ENCODE results near the gene ZNF185. TPM values are rescaled to one million over a fixed set of nuclear protein-coding genes. Genes with fewer than 3 reads are reported as not detected.

The ZNF185 gene
- total RNA-seq (2021) (40.6 and 42.8 TPM in 2 replicates), Bru-seq, nascent RNA (percentile 59 among the genes with signal in this experiment), BruChase-seq, experiment 1, labeled RNA remaining after a 2-hour chase (percentile 55 among the genes with signal in this experiment), BruChase-seq, experiment 2, labeled RNA remaining after a 6-hour chase (percentile 70 among the genes with signal in this experiment)
- long read RNA-seq, transcript ZNF185-210 (9 exons, 3,191 nt), result major isoform, 5 of 18 reads
- long read RNA-seq, partial matches to known transcripts, result 8 of 18 reads
- long read RNA-seq, other reads (novel, unspliced or antisense), result 5 of 18 reads

DNA sequence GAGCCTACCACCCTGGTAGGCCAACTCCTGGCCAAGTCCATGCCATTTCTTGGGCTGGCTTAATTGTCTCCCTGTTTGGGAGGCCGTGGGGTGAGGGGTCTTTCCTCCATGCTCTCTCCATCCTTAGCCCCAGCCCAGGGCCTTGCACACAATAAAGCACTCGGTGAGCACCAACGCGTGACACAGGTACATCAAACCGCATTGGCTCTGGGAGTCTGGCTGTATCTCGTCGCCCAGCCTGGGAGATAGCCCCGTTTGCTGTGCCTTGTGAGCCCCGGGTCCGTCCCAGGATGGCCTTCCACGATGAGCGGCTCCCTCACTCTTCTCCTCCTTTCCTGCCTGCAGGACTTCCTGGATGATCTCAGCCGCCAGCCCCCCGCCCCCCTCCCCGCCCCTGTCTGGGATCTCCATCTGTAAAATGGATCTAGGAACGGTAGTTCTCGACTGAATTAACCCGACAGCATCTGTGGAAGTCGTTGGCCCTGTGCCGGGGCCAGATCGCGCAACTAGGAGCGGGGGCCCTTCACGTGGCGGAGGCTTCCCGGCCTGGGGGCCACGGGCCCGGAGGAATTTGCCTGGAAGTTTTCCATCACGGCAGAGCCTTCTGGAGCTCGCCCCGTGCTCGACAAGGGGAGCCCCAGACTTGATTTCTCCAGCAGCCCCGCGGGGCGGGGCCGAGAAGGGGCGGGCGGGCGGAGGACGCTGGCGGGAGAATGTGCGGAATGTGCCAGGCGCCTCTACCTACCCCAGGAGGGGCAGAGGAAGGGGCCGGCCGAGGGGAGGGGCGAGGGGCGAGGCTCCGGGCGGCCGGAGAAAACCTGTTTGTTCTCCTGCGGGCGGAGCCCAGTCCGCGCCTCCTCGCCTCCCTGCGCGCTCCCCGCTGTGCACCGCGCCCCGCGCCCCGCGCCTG is at the start of gene ZNF185:
Gene ZNF185 (plus strand): TSS at position 846 of the 910 bp plus-strand sequence. CDS start 16,423 bp downstream, outside the sequence.
- peak within 1 kb of the TSS; percentile 91 for H3K27ac ChIP-seq
- TF ChIP-seq, protein P1, sequence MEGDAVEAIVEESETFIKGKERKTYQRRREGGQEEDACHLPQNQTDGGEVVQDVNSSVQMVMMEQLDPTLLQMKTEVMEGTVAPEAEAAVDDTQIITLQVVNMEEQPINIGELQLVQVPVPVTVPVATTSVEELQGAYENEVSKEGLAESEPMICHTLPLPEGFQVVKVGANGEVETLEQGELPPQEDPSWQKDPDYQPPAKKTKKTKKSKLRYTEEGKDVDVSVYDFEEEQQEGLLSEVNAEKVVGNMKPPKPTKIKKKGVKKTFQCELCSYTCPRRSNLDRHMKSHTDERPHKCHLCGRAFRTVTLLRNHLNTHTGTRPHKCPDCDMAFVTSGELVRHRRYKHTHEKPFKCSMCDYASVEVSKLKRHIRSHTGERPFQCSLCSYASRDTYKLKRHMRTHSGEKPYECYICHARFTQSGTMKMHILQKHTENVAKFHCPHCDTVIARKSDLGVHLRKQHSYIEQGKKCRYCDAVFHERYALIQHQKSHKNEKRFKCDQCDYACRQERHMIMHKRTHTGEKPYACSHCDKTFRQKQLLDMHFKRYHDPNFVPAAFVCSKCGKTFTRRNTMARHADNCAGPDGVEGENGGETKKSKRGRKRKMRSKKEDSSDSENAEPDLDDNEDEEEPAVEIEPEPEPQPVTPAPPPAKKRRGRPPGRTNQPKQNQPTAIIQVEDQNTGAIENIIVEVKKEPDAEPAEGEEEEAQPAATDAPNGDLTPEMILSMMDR (conservative IDR thresholded peaks at IDR 0.05), result no peak
- no peaks in the 10 kb centered on the region for H3K36me3 ChIP-seq (ENCODE audit: low read depth)
- H3K79me2 ChIP-seq (ENCODE audit: low read depth), result peaks cover 11% of the 10 kb centered on the region; the same call in 1 of the 2 replicates
- H3K4me3 ChIP-seq, result peak within 1 kb of the TSS; percentile 65
- DNase-seq, result peak; percentile 81 to 91
- CTCF ChIA-PET, result no interaction called here
- no peaks in the 10 kb centered on the region for H4K20me1 ChIP-seq (ENCODE audit: insufficient read depth)
- peaks cover 36% of the 10 kb centered on the region for H3F3A ChIP-seq (ENCODE audit: insufficient read depth, low read depth)
- POLR2A ChIA-PET (ENCODE audit: unreplicated experiment), result no interaction called here
- intact Hi-C loops (cut with micrococcal nuclease; ENCODE audit: unreplicated experiment), result loop anchor here (2.0 kb wide), 1 partner anchor 17 kb away; no protein-coding TSS in a partner anchor
- H3K4me2 ChIP-seq, result peak within 1 kb of the TSS; percentile 91
- H3K9me2 ChIP-seq (ENCODE audit: insufficient read depth), result no peaks in the 10 kb centered on the region
- H3K9me3 ChIP-seq (ENCODE audit: insufficient read depth, low read depth), result no peaks in the 10 kb centered on the region
- H2AFZ ChIP-seq, result peak within 1 kb of the TSS; percentile 77
- TSS peak; percentile 83 for BruUV-seq (replicated peaks)
- H3K27me3 ChIP-seq (ENCODE audit: insufficient read depth, low read depth), result no peaks in the 10 kb centered on the region
- H3K4me1 ChIP-seq (replicated peaks; ENCODE audit: insufficient read depth), result peaks cover 73% of the 10 kb centered on the region

DNA sequence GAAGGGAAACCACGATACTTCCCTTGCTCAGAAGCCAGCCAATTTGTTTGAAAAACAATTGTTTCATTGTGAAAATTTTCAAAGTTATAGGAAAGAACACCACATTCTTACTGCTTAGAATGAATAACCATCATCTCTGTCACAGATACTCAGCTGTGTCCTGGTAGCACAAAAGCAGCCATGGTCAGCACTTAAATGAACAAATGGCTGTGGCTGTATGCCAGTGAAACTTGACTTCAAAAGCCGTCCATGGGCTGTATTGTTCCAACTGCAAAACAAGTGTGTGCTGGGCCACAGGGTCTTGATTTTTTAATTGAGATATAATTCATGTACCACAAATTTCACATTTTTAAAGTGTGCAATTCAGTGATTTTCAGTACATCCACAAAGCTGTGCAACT is 47.4 kb upstream of the ZNF185 start:
- H3K79me2 ChIP-seq (ENCODE audit: low read depth), result peaks cover 6% of the 10 kb centered on the region; the same call in 1 of the 2 replicates
- intact Hi-C loops (cut with micrococcal nuclease; ENCODE audit: unreplicated experiment), result no loop called here
- H3K4me3 ChIP-seq, result no peak overlapping the region
- no peak overlapping the region for H3K4me2 ChIP-seq
- H3K36me3 ChIP-seq (ENCODE audit: low read depth), result peaks cover 48% of the 10 kb centered on the region
- no peaks in the 10 kb centered on the region for H3K9me2 ChIP-seq (ENCODE audit: insufficient read depth)
- H3F3A ChIP-seq (ENCODE audit: insufficient read depth, low read depth), result no peaks in the 10 kb centered on the region
- H3K4me1 ChIP-seq (replicated peaks; ENCODE audit: insufficient read depth), result no peaks in the 10 kb centered on the region
- CTCF ChIA-PET, result no interaction called here
- peaks cover 11% of the 10 kb centered on the region; the same call in 1 of the 2 replicates for H4K20me1 ChIP-seq (ENCODE audit: insufficient read depth)
- H2AFZ ChIP-seq, result no peak overlapping the region
- TF ChIP-seq, protein P1 (conservative IDR thresholded peaks at IDR 0.05), result no peak
- no peak for TF ChIP-seq EZH2 (IDR thresholded peaks at IDR 0.05; ENCODE audit: low read depth)
- BruUV-seq (replicated peaks), result no TSS peak
- no peaks in the 10 kb centered on the region for H3K9me3 ChIP-seq (ENCODE audit: insufficient read depth, low read depth)
- POLR2A ChIA-PET (ENCODE audit: unreplicated experiment), result no interaction called here
- no peak for DNase-seq
- no peak overlapping the region for H3K27ac ChIP-seq
- H3K27me3 ChIP-seq (ENCODE audit: insufficient read depth, low read depth), result no peaks in the 10 kb centered on the region

DNA sequence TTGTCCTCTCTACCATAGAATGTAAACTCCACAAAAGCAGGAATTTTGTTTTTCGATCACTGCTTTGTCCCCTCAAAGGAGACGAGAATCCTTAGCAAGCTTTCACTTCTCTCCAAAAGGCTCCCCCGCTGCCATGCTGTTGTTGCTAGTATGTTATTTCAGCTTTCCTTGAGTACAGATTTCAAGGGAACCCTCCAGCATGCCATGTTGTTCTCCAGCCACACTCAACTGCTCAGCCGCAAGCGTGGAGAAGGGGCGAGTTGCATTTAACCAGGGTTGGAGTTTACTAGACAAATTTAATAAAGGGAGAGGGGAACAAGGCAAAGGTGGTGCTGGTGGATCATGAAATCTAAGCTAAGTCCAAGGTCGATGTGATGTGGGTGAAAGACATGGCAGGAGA is 43.9 kb upstream of the ZNF185 start:
- intact Hi-C loops (cut with micrococcal nuclease; ENCODE audit: unreplicated experiment), result no loop called here
- BruUV-seq (replicated peaks), result no TSS peak

More for the DNA sequence above, 43.9 kb upstream of the ZNF185 start:
- 0 out of 2 replicates have a peak, but pooled peaks cover 2% of the 10 kb centered on the region for H4K20me1 ChIP-seq (ENCODE audit: insufficient read depth)
- POLR2A ChIA-PET (ENCODE audit: unreplicated experiment), result interaction anchor here (0.5 kb wide), 1 partner anchor 393 kb away, joined by 3 read pairs; no protein-coding TSS in a partner anchor
- no peaks in the 10 kb centered on the region for H3F3A ChIP-seq (ENCODE audit: insufficient read depth, low read depth)
- no peak overlapping the region for H3K27ac ChIP-seq
- no peaks in the 10 kb centered on the region for H3K27me3 ChIP-seq (ENCODE audit: insufficient read depth, low read depth)
- TF ChIP-seq, protein P1 (conservative IDR thresholded peaks at IDR 0.05), result no peak
- TF ChIP-seq EZH2 (IDR thresholded peaks at IDR 0.05; ENCODE audit: low read depth), result no peak
- no peak overlapping the region for H3K4me3 ChIP-seq
- H3K4me2 ChIP-seq, result no peak overlapping the region
- no peak for DNase-seq
- no peaks in the 10 kb centered on the region for H3K9me3 ChIP-seq (ENCODE audit: insufficient read depth, low read depth)
- peaks cover 36% of the 10 kb centered on the region for H3K36me3 ChIP-seq (ENCODE audit: low read depth)
- no peaks in the 10 kb centered on the region for H3K79me2 ChIP-seq (ENCODE audit: low read depth)
- H3K4me1 ChIP-seq (replicated peaks; ENCODE audit: insufficient read depth), result no peaks in the 10 kb centered on the region
- CTCF ChIA-PET, result no interaction called here
- H2AFZ ChIP-seq, result no peak overlapping the region
- H3K9me2 ChIP-seq (ENCODE audit: insufficient read depth), result no peaks in the 10 kb centered on the region

Data from PC-9 (cell line).